Effector CD4-positive, alpha-beta T cell (primary cell): Measurements from ENCODE around the gene TMSB4X.
"Not testable (repeated sequence)": the region's sequence is repeated elsewhere in the genome, so short reads cannot be mapped to it uniquely, and the experiment has no call there.

Experiments used
- DNase-seq: peaks from one replicate; pipeline ENCODE4 v3.0.0-alpha.2; 2020

The TMSB4X gene

GRCh38 chrX:12955882-12956703 lies 18.8 kb upstream of the TMSB4X start:
- peak; percentile 60 for DNase-seq

- peak; percentile 59 for DNase-seq
These were observed 18.0 kb upstream of the TMSB4X start for GRCh38 chrX:12956704-12957534.

DNA sequence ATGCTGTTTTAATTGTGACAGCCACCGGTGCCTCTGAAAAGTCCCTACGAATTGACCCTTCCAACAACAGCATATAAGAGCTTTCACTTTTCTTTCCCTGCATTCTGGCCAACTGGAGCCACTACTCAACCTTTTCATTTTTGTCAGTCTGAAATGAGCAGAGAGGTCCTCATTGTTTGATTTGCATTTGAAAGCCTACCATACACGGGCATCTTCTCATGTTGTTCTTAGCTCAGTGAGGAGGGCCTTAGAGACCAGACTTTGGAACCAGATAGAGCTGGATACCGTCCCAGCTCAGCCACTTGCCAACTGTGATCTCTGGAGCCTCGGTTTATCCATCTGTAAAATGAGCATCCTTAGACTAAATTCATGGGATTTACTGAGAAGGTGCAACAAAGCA lies 16.9 kb upstream of the TMSB4X start:
- DNase-seq, result no peak

GRCh38 chrX:12958461-12958860 lies 16.4 kb upstream of the TMSB4X start:
- no peak for DNase-seq

DNA sequence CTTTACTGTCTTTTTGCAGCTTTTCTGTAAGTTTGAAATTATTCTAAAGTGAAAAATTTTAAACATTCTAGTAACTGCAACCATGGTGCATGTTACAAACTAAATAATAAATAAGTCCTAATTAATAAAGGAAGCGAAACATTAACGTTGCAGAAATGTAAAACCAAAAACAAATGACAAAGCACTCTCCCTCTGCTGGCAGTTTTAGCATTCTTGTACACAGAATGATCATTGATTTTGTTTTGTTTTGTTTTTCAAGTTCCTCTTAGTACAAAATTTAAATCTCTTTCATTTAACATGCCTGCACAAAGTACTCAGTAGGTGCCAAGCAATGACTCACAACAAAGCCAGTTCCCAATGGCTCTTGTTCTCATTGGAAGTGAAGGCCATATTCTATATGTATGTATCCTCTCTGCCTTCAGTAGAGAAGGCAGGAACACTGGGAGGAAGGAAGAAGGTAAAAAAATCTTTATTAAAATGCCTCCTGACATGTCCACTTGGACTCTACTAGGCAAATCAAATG lies 13.7 kb upstream of the TMSB4X start:
- no peak for DNase-seq

GRCh38 chrX:12962041-12962504 lies 12.8 kb upstream of the TMSB4X start:
- no peak for DNase-seq

- not testable (repeated sequence) for DNase-seq
These were observed 11.6 kb upstream of the TMSB4X start for GRCh38 chrX:12963210-12963850.

- no peak for DNase-seq
These were observed 9.6 kb upstream of the TMSB4X start for GRCh38 chrX:12965131-12965940.

DNA sequence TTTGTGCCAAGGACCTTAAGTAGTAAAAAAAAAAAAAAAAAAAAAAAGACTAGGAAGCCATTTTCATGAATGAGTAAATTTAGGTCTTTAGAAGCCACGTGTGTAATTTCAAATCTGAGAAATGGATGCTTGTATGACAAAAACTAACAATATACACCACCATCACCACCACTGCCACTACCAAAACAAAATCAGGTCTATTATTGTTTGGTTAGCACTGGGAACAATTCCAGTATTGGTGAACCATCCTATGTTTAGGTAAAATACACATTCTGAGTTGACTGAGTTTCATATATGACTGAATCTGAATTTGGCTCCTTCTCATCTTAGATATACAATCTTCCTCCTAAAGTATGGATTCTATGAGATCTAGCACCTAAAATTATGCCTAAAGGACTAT lies 8.8 kb upstream of the TMSB4X start:
- no peak for DNase-seq

- no peak for DNase-seq
These were observed 7.0 kb upstream of the TMSB4X start for GRCh38 chrX:12967711-12968465.

DNA sequence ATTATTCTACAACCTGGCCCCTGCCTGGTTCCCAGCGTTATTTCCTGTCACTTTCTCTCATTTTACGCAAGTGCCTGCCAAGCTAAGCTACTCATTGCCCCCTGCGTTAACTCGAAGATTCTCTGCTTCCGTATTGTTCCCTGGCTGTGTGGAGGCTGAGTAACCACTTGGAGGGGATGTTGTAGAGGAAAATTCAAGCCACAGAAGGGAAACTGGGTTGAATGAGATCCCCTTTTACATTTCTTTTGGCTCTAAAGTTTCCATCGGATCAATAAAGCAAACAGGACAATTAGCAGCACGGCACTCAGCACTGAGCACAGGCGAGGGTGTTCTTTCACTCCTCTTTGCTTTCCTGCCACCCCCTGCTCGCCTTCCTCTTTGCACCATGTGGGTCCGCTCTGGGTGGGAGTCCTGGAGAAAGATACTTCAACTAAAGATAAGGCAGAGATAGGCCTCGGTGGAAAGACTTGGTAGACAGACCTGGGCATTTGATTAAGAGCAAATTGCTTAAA lies 4.2 kb upstream of the TMSB4X start:
- DNase-seq, result no peak

DNA sequence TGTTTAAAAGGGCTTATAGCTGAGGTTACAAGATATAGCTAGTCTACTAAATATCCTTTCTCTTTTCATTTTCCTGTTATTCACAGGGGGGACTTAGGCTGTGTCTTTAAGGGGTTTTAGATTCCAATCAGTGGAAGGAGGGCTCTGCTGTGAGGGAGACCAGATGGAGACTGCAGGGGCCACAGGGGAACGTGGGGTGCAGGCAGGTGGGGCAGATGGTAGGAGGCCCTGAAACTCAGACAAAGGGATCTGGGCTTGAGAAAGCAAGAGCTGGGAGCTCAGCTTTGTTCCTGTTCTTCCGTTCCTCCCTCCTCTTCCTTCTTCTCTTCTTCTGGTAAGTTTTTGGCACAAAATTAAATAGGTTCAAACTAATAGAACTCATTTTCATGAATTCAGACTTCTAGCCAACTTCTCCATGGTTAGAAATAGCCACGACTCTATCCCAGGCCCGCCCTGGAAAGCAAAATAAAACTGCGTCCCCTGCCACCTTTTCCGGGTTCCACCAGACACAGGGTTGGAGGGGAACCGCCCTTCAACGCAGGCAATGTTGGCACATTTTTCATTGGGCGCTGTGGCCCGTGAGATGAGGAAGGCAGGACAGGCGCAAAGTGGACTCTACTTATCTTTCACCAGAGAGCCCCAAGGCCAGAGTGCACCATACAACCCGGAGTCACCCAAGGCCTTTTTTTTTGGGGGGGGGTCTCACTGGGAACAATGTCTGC lies 3.5 kb upstream of the TMSB4X start:
- no peak for DNase-seq

DNA sequence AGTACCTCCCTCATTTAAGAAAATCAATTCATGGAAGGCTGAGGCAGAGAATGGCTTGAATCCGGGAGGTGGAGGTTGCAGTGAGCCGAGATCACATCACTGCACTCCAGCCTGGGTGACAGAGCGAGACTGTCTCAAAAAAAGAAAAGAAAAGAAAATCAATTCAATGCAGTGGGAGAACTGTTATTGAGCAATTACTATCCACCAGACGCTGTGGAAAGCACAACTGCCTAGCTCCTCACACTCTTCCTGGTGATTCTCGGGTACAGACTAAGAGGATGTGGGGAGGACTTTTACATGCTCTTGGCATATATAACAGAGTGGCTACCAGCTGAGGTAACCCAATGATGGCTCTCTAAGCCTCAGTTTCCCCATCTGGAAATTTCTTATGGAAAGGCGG lies 2.7 kb upstream of the TMSB4X start:
- DNase-seq, result no peak

GRCh38 chrX:12972878-12973560 lies 1.9 kb upstream of the TMSB4X start:
- no peak for DNase-seq

DNA sequence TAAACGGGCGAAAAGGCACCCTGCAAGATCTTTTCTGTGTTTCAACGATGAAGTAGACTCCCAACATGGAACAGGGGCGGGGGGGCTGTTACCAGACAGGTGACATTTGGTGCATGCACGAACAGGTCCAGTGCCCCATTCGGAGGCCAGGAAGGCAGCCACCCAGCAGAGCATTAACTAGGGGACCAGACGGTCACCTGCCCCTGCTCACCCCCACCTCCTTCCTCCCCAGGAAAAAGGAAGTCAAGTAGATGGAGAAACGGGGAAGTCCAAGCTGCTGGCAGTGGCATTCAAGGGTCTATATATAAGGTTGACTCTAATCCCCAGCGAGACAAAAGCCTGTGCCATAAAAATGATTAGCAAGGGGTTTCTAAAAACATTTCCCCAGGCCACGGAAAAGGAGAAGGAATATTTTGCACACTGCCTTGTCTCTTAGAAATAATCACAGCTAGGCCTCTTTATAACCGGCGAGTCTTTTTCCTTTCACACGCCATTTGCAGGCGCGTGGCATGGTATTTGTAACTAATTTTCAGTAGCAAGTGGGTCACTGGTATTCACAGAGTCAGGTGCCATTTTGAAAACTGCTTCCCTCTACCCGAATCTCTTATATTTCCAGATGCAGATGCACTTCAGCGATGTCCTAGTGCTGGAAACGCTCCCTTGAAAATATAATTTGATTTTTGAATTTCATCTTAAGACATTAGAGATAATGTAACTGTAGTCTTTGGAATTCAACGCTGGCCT lies 1.2 kb upstream of the TMSB4X start:
- DNase-seq, result no peak

- DNase-seq, result peak; percentile 30
These were observed 560 bp upstream of the TMSB4X start for GRCh38 chrX:12974305-12974795.

DNA sequence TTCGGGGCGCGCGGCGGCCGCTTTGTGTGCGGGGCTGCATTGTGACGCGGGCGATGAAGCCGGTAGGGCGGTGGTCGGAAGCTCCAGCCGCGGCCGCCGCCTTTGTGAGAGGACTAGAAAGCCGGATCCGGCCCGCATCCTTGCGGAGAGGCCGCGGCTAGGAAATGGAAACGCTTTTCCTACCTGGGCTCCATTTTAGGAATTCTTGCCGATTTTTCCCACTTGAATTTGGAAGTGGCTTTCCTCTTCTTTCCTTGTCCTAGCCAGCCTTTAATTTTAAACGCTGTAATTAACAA lies 708 bp downstream of the TMSB4X start:
- DNase-seq, result no peak

- DNase-seq, result peak; percentile 11
These were observed 1.2 kb downstream of the TMSB4X start for GRCh38 chrX:12975991-12976558.
